Activated CD4-positive, alpha-beta T cell treated with anti-CD3 and anti-CD28 coated beads, Interleukin-2, amount 50 U/mL, for 1 hour (primary cell): ENCODE results near the gene DPP6.
"Not testable (repeated sequence)": the region's sequence is repeated elsewhere in the genome, so short reads cannot be mapped to it uniquely, and the experiment has no call there.

ENCODE experiments used
- DNase-seq: peaks from one replicate; pipeline ENCODE4 v3.0.0-alpha.2; 2020

The DPP6 gene

DNA sequence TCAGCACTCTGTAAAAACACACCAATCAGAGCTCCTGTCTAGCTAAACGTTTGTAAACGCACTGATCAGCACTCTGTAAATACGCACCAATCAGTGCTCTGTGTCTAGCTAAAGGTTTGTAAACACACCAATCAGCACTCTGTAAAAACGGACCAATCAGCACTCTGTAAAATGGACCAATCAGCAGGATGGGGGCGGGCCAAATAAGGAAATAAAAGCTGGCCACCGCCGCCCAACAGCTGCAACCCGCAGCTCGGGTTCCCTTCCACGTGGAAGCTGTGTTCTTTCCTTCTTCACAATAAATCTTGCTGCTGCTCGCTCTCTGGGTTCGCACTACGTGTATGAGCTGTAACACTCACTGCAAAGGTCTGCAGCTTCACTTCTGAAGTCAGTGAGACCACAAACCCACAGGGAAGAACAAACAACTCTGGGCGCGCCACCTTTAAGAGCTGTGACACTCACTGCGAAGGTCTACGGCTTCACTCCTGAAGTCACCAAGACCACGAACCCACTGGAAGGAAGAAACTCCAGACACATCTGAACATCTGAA lies 625.9 kb downstream of the DPP6 start:
- DNase-seq, result not testable (repeated sequence)

DNA sequence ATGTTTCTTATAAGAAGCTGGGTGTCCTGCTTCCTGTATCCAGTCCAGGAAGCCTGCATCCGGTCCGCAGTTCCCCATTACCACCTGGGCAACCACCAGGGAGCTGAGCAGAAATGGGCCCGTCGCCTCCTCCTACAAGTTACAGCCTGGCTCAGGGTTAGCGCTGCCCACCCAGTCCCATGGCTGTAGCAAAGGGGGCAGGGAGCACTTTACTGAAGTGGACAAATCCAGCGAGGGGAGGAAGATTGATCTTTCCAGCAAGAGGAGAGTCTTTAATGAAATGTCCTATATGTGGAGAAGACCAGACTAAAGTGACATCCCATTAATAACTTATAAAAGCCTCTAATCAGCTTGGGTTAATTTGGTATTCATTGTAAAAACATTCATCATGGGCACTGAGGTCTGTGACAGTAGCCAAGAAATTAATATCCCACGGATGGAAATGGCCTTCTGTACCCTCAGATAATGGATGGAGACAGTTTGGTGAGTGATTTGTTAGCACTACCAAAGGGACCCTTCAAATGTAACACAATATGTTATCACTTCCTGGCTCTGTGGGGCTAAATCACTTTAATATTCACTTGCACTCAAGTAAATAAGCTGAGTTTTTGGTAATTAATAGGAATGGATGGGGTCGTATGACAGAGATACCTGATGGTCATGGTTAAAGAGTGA lies 627.3 kb downstream of the DPP6 start:
- no peak for DNase-seq

DNA sequence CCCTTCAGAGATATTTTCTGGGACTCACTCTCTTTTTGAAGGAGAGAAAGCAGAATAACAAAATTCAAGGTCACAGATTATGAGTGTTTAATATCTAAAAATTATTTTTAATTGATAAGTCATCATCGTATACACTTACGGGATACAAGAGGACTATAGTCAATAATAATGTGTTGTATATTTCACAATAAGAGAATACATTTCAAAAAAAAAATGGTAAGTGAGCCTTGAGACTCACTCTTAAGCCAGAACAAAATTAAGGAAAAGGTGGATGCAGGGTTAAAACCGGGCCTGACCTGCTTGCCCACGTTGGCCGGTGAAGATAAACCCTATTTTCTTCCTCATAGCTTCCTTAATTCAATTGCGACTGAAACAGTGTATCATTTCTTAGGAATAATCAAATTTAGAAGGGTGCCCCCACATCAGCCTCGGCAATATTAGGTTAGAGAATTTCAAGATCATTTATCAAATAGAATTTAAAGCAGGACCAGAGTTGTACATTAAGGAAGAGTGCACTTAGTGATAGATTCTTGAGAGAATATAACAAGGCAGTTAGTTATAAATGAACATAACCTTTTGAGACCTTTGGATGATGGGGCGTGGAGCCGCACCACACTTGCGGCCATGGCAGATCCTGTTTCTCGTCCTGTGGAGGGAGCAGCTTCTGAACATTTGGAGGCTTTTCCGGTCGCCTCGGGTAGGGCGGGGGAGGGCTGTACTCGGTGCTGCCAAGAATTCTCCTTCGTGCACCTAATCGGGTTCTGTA lies 628.9 kb downstream of the DPP6 start:
- no peak for DNase-seq

DNA sequence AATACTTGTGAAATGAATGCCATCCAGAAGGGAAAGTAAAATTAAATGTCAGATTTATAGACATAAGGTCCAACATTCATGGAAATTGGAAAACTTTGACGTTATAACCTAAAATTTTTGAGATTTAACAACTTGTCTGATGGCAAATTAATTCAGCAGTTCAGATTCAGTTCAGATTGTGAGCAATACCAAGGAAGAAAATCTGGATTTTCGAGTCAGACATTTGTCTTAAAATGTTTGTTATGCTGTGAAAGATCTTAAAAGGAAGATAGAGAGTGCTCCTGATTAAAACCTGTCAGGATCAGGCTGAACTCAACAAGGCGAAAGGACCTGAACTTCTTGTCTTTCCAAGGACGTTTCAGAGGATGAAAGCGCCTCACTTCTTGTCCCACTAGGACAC lies 629.8 kb downstream of the DPP6 start:
- DNase-seq, result no peak

DNA sequence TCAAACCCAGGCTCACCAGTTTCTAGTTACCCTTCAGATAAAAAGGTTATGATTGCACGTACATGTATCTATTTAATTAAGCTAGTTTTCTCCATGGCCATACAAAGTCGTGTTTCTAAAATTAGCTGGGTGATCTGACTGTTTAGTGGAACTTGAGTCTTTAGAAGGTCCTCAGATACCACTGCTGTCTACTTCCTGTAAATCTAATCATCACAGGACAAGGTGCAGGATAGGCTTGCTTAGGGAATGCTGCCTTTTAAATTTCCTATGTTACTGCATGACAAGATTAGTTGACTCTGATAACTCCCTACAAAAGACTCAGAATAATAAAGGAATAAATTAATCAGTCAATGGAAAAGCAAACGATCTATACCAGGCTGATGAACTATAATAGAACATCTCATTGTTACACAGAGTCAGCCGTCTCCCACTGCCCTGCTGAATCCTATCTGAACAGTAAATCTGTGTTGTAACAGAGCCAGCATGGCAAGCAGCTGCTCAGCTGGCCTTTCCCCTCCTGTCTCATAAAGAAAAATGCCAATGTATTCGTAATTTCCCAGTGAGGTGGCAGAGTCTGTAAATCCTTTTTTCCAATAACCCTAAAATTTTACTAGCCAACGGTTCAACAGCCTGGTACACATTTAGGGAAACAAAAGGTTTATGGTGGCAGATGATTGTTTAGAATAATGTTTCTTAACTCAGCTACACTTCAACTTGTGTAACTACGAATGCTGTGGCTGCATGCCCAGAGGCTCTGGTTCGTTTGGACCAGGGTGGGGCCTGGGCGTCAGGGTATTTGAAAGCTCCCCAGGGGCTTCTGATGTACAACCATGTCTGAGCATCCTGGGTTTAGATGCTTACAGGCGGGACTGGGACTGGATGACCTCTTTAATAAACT lies 632.7 kb downstream of the DPP6 start:
- no peak for DNase-seq

DNA sequence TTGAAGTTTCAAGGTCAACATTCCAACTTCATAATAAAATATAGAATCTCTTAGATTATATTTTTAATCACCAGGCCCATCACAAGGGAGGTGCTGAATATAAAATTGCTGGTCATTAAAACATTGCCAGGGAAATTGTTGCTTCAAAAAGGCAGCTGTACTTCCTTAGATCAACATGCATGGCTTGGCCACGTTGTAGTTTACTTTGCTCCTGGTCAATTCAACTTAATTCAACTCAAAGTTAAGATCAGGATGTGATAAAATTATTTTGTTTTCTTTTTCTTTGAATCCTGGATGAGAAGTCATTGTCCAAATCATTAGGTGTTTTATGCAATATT lies 633.3 kb downstream of the DPP6 start:
- DNase-seq, result no peak

DNA sequence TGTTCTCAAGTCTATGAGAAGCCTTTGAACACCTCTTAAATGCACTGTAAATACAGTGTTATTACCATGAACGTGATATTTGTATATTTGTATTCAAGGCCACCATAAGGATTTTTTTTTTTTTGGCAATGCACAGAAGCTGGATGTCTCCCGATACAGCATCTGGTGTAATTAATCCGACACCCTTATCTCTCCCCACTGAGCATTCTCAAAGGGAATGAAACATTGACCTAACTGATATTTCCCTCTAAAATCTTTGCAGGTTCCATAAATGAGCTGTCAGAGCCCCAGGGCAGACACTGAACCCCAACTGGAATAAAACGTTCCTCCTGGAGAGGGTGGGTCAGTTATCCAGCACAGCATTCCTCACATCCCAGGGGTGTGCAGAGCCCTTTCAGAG lies 634.1 kb downstream of the DPP6 start:
- DNase-seq, result no peak

DNA sequence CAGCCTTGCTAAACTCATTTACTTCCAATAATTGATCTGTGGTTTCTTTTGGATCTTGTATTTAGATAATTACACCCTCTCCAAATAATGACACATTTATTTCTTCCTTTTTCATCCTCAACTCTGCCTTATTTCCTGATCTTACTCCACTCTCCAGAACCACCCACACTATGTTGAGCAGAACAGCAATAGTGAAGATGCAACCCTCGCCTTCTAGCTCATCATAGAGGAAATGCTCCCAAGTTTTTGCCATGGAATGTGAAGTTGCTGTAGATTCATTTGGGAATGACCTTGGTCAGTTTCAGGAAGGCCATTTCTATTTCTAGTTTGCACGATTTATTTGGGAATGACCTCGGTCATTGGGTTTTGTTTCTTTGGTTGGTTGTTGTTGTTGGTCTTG lies 636.8 kb downstream of the DPP6 start:
- DNase-seq, result no peak

DNA sequence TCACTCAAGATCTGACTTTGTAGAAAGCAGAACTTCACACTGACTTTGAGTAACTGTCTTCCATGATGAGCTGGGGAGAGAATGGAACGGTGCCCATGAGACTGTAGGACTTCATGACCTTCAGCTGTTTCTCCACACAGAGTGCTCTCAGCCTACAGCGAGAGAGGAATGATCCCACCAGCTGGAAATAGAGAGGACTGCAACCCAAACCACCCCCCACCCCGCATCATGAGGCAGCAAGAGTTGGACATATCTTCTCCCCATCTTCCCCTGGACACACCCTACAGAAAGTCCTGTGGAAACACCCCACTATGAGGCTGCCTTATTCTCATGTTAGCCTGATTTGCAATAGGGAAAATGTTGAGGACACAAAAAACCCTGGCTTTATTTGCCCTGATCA lies 638.2 kb downstream of the DPP6 start:
- no peak for DNase-seq

DNA sequence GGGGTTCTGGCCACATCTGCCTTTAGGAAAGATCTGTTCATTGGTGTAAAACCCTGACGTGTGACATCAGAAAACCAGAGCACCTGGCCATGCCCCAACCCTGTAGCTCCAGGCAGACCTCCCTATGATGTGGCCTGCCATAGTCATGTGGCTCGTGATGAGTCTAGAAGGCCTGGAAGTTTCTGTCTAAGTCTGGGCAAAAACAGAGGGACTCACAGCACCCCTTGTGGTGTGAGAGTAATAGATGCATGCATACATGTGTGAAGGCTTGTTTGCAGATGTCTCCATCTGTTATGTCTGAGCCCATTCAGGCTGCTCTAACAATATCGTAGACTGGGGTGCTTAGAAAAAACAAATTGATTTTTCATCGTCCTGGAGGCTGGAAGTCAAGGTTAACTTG lies 641.5 kb downstream of the DPP6 start:
- DNase-seq, result no peak

DNA sequence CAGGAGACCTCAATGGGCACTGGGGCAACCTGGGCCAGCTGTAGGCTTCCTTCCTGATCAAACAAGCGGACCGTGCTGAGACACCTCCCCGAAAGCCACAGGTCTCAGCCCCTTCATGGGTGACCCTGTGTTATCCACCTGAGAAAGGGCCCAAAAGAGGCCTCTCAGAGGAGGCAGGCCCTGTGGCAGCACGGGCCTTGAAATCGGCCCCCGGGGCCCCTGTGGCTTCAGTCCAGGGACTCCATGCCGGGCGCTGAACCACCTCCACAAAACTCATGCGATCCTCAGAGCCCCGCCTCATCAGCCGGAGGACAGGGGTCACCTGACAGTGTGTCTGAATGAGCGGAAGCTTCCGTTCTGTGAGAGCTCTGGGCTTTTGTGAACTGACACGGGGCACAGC lies 643.6 kb downstream of the DPP6 start:
- DNase-seq, result no peak

DNA sequence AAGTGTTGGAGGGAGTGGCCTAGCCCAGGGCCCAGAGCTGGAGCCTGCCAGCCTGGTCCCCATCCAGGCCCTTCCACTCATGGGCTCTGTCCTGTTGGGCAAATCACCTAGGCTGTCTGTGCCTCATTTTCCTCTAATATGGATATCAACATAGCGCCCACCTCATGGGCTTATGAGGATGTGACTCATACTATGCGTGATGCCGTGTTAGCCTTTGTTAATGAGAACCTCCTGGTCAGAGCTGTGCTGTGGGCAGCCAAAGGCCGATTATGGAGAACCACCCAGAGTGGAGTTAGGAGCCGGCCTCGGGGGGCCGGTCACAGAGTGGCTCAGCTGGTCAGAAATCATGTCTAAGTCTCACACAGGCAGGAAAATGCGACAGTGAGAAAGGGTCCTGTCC lies 644.4 kb downstream of the DPP6 start:
- DNase-seq, result no peak

DNA sequence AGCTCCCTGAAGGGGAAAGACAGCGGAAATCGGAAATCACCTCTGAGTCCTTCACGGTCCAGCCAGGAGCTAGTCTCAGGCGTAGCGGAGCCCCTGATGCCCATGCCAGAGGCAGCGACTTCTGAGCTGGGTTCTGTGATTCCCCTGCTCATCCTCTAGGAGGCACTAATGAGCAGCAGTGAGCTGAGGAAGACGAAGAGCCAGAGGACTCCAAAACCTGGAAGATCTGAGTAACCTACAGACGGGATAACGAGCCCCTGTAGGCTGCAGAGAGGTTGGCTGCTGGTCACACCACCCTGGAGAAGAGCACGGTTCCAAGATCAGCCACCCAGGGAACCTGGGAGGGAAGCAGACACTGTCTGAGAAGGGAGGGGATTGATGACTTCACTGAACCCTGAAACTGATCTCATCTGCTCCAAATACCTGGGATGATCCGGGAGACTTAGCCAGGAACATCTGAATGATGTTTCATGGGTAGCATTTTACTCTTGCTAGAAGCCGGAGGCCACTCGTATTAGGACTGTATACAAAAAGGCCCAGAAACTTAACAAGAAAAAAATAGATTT lies 646.6 kb downstream of the DPP6 start:
- no peak for DNase-seq

DNA sequence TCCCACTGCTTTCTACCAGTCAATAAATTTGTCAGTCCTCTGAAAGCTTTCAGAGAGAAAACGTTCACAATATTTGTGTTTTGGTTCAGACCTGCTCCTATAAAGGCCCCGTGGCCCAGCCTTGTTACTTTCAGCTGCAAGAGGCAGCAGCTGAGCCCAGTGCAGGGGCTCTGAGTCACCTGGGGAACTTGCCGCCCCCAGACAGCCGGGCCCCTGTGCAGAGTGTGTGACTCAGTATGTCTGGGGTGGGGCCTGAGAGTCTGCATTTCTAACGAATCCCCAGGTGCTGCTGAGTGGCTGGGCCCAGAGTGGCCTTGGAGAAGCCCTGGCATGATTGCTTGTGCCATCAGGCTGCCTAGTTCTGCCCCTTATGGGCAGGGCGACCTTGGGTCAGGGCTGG lies 647.2 kb downstream of the DPP6 start:
- DNase-seq, result no peak

DNA sequence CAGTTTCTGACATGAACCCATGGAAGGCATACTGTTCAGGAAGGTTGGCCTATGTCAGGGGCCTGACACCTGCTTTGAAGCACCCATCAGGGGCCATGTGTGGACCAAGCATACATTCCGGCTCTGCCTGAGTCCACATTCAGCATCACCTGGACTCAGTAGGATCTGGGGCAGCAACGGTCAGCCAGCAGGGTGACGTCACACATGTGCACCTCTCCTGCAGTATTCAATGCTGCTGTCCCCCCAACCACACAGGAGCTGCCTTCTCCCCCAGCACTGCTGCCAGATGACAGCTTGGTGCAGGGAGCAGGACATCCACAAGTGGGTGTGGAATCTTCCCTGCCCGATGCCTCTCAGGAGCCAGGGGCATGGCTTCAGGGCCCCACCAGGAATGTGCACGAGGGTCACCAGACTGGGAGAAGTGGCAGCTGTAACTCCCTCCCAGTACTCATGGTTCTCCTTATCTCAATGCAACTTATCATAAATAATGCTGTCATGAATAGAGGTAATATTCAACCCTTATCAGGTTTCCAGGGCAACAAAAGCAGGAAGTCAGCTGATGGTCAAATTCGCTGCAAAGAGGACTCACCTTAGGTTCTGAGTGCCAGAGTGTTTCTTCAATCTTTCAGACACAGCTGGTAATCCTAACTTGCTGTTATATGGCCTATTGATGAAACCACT lies 657.8 kb downstream of the DPP6 start:
- DNase-seq, result no peak

DNA sequence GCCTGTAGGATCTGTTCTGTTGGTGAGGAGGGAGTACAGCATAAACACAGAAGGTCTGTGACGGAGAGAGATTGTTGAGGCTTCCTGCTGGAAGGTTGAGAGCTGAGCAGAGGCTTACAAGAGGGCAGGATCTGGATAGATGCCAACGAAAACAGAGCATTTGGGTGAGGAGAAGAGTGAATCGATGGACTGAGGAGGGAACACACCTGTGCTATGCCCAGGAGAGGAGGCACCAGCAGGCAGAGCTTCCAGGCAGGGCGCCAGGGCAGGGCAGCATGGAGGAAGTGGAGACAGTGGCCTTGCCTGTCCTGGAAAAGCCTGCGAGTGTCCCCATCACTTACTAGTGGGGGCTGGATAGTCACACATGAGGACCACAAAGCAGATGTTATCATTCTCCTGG lies 667.8 kb downstream of the DPP6 start:
- DNase-seq, result no peak

DNA sequence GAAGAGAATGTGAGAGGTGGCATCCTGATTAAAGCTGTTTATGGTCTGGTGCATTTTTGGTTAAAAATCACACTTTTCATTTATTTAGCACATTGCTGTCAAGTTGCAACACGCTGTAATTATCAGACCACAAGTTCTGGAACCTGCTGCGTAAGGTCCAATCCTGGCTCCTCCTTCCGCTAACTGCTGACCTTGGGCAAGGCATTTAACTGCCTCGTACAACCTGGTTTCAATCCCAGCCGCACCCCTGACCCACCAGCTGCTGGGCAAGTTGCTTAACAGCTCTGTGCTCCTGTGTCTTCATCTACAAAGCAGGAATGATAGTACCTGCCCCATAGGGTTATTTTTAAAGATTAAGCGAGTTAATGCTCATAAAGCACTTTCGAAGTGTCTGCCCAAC lies 668.9 kb downstream of the DPP6 start:
- DNase-seq, result no peak

DNA sequence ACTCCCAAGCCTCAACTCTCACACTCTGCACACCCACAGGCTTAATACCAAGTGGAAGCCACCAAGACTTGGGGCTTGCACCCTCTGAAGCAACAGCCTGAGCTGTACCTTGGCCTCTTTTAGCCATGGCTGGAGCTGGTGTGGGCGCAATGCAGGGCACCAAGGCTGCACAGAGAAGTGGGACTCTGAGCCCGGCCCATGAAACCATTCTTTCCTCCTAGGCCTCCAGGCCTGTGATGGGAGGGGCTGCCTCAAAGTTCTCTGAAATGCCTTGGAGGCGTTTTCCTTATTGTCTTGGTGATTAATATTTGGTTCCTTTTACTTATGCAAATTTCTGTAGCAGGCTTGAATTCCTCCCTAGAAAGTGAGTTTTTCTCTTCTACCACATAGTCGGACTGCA lies 674.2 kb downstream of the DPP6 start:
- DNase-seq, result no peak

DNA sequence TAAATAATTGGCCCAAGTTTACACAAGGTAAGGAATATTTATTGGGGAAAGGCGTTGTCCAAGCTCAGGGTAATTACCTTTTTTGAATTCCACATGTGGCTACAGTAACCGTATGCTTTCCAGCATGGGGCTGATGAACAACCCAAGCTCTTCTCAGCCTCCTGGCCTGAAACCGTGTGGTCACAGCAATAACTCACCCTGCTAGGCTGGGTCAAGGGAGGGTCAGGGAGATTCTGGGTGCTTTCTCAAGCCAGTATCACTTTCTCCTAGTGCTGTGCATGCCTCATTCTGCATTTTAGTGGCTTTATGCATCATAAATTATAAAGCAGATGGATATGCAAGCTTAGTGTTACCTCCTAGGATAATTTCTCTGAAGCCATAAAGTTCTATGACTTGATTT lies 676.9 kb downstream of the DPP6 start:
- no peak for DNase-seq

DNA sequence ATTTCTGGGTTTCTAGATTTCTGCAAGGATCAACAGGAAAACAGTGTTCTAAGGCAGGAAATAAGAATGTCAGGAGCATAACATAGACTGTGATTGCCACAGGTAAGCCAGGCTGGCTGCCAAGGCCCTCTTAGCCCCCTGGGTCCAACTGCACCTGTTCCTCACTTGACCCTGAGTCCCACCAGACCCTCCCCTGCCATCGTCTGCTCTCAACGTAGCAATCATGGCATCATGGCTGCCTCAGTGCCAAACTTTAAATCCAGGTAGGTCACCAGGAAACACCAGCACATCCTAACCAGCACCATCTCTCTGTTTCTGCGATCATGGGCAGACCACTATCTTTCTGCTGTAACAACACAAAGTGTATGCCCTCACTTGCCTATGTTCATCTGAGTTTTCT lies 683.6 kb downstream of the DPP6 start:
- DNase-seq, result no peak

DNA sequence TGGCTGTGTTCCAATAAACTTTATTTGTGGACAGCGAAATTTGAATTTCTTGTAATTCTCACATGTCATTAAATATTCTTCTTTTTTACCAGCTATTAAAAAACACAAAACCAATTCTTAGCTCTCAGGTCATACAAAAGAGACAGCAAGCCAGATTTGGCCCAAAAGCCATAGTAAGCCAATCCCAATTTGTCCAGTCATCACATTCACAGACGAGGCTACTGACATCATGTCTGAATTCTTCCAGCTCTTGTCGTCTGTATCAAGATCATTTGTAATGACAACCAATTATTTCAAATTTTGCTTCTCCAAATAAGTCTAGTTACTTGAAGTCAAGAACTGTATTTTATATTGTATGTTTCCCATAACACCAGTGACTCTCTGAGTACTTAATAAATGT lies 684.2 kb downstream of the DPP6 start:
- no peak for DNase-seq

DNA sequence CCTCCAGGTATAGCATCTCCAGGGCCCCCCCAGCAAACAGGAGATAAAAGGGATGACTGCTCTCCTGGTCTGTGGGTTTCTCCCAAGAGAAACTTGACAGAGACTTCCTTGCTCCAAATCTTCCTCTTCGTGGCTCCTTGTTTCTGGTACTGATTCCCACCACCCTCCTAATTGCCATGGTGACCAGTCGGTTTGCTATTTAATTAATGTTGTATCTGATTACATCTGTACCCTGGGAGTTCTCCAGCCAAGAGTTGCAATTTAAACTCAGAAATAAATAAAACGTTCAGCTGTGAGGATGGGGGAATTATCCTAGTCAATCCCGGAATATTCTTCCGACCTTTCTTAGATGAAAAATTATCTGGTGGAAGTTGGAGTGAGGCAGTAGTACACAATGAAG lies 686.0 kb downstream of the DPP6 start:
- no peak for DNase-seq

DNA sequence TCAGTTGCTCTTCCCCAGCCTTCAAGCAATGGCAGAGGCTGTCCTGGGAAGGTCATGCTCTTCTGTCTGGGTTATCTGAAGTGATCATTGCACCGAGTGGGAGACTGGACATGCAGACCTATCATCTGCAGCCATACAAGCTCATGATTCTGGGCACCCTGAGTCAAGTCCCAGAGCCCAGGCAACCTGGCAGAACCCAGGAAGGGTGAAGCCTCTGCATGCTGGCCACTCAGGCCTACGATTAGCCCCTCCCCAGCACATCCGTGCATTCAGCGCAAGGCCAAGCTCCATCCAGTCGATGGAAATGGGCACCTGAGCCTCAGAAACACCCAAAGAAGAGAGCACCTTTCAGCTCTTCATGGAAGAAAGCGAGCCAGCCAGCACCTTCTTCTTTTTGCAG lies 688.9 kb downstream of the DPP6 start:
- DNase-seq, result no peak
